HG03571 (cell line): Measurements from ENCODE around the gene CC2D1A.

ENCODE experiments used
- ATAC-seq: cut with Tn5 transposase; IDR thresholded peaks from one replicate; pipeline ENCODE4 v1.9.1; 2021; ENCODE audit not compliant: unreplicated experiment

CC2D1A gene

DNA sequence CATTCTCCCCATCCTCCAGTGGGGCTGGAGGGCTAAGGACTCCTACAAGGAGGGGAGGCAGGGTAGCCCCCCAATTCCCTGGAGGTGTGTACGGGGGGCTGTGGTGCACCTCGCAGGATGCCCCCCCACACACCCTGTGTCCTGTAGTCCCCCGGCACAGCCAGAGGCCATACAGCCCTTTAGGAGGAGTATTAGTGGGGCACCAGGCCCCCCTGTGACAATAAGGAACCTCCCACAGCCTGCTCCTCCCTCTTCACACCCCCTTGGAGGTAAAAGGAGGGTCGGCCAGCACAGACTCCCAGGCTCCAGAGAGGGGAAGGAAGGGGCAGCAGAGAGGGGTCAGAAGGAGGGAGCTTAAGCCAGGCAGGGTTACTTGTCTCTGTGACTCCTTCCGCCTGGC lies 29.2 kb upstream of the CC2D1A start, which contains the start of gene NANOS3:
Gene NANOS3 (plus strand): TSS at position 301 of the 400 bp plus-strand sequence. CDS start 115 bp downstream, outside the sequence.
- ATAC-seq = no peak

- ATAC-seq = no peak
Observed at GRCh38 chr19:13877303-13877702, 28.7 kb upstream of the CC2D1A start.

GRCh38 chr19:13880059-13881043 lies 25.6 kb upstream of the CC2D1A start:
- ATAC-seq = peak; percentile 66

DNA sequence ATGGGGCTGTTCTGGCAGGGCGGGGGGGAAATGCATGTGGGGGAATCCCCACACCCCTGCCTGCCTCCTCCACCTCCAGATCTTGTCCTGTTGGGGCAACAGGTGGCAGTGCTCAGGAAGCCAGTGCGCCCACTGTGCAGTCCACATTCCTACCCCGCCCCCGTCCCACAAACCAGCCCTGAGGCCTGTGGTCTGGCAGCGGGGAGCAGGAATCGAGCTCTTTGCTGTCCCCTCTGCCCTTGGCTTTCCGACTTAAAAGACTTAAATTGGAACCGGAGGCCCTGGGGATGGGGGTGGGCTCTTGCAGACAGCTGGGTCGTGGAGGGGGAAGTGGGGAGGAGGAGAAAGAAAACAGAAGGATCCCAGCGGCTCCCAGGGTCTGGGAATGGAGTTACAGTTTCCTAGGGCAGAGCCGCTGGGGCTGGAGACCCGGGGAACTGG lies 24.7 kb upstream of the CC2D1A start:
- no peak for ATAC-seq

DNA sequence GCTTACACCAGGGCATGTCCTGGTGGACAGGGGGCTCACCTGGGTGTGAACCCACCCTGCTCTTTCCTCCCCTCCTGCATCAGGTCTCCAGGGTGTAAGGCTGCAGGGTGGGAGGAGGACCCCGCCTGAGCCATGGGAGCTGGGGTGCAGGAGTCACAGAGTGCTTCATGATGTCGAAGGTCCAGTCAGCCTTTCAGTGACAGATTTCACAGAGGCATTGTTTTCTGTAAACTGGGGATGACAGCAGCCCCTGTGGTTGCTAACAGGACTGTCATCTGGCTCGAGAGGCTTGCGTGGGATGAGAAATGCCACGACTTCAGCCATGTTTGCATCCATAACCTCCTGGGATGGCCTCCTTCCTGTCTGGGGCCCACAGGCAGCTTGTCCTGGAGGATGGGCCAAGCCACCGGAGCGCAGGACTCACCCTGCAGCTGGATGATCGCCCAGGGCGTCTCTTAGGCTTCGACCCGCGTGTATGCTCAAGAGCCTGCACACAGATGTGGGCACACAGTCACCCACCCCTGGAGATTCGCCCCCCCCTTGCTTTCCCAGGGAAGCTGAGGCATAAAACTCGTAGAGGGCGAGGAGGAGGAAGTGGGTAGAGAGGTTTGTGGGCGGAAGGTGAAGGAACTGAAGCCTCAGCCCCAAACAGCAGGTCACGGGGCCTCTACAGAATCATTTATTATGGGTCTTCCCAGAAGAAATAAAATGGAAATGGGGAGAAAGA lies 24.1 kb upstream of the CC2D1A start:
- ATAC-seq = no peak

DNA sequence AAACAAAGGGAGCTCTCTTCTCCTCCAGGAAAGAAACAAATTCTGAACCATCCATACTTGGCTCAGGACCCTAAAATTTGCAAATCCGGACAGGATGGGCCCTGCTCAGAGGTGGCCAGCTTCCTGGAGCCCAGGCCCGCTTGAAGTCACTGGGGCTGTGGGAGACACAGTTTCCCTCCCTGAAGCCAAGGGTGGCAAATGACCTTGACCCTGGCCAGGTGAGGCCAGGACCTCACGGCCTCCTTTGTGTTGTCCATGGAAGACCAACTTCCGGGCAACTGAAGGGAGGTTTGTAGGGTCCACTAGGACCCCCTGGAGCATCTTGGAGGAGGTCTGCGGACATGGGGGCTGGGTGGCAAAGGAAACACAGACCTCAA lies 23.6 kb upstream of the CC2D1A start:
- no peak for ATAC-seq

GRCh38 chr19:13882836-13883235 lies 23.2 kb upstream of the CC2D1A start:
- ATAC-seq = no peak

DNA sequence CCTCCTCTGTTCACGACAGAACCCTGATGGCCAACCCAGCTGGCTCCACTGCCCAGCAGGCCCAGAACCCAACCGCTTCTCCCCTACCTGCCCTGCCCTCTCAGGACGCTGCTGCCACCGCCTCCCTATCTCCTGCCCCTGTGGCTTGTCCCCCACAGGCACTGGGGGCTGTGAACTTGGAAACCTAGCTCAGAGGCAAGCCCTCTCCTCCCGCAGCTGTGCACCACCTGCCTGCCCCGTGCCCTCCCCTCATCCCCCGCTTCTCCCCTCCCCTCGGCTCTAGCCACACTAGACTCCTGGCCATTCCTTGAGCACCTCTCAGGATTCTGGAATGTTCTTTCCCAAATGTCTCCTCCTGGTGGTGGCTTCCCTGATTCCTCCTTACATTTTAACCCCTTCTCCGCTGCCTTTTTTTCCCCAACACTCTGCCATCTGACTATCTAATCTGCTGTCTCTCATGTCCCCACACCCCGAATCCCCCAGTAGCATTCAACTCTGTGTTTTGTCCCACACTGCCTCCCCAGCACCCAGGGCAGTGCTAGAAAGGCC lies 22.4 kb upstream of the CC2D1A start:
- no peak for ATAC-seq

- ATAC-seq = no peak
Observed at GRCh38 chr19:13884726-13885591, 21.0 kb upstream of the CC2D1A start.

DNA sequence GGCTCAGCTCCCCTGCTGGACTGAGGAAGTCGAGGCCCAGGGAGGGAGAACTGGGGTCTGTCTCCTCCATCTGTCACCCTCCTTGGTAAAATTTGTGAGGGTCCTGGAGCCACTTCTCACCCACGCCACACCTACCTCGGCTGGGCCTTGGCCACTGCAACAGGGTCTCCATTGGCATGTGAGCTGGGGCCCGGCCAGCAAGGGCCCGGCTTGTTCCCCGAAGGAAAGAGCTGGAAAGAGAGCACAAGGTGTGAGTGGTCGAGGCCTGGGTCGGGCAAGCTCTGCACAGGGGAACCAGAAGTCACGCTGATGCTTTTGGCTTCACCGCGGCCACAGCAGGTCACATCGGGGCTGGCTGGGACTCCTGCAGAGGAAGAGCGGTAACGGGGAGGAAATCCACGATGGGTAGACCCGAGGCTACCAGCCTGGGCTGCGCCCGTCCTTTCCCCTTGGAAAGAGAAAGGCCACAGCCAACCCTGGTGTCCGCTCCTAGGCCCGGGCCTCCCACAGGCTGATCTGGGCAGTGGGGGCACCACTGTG lies 20.1 kb upstream of the CC2D1A start:
- no peak for ATAC-seq

DNA sequence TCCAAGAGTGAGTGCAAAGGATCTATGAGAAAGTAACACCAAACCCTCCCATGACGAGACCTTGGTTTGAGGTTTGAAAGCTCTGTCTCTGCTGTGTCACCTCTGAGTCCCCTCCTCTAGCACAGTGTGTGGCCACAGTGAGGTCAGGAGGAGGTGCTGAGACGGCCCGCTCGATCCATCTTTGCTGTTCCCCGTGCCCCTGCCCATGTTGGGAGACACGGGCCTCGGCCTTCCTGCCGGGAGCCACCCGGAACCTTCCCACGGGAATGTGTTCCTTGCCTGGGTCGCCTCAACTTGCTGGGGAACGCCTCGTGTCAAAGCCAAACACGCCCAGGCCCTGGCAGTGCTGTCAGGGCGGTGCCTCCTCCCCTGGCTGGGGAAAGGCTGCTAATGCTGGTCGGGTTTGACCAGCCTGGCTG lies 19.0 kb upstream of the CC2D1A start:
- ATAC-seq = no peak

DNA sequence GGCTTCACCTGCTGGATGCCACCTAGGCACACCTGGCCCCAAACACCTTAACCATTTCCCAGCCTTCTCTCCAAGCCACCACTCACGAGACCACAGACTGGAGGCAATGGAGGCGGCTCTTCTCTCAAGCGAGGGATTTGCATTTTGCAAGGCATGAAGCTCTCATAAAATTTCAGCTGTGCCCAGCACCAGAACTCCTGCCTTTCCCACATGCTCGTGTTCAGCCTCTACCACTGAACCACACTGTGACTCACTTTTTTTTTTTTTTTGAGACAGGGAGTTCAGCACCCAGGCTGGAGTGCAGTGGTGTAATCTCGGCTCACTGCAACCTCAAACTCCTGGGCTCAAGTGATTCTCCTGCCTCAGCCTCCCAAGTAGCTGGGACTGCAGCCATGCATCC lies 18.5 kb upstream of the CC2D1A start:
- ATAC-seq = no peak

DNA sequence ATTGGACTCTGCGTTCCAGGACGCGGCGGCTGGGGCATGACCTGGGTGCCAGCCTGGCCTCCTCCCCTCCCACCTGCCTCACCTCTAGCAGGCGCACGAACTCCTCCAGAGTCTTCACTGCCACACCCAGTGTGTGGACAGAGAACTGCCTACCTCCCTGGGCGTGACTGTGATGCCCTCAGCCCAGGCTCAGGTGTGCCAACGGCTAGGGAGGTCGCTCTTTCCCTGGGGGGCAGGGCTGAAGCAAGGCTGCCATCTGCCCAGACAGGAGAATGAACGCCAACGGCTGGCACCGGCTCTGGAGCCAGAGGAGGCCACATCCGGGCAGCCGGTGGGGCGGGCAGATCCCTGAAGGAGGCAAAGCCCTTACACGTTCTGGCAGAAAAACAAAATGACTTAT lies 17.7 kb upstream of the CC2D1A start:
- ATAC-seq = no peak

DNA sequence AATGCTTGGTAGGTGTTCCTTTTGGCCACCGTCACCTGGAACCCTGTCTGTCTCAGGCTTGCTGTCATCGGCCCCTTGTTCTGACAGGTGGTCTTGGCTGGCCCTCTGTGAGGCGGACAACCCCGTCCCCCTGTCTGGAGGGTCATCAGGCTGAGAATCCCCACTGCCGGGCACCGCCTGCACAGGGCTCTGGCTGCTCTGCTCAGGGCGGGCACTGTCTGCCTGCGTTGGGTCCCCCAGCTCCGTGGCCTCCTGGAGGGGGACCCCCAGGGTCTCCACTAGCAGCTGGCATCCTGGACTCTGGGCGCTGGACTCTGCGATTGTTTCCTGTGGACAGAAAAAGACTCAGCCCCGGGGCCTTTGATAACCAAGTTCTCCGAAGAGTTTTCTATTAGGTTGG lies 15.9 kb upstream of the CC2D1A start:
- ATAC-seq = no peak

DNA sequence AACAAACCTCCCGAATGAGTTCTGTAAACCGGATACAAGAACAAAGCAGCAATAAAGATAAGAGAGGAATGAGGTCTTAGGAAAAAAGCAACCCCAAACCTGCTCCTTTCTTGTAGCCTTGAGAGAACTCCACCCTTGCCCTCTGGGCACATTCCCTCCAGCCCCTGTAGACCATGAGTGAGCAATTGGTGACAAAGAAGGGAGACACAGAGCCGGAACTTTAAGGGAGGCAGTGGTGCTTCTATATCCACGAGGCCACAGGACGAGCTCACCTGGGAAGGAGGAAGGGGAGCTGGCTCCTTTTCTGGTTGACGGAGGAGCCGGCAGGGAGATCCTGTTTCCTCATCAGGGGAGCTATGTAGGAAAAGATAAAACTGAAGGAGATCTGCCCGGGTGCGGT lies 13.1 kb upstream of the CC2D1A start:
- ATAC-seq = no peak

GRCh38 chr19:13894552-13894951 lies 11.4 kb upstream of the CC2D1A start:
- ATAC-seq = no peak

DNA sequence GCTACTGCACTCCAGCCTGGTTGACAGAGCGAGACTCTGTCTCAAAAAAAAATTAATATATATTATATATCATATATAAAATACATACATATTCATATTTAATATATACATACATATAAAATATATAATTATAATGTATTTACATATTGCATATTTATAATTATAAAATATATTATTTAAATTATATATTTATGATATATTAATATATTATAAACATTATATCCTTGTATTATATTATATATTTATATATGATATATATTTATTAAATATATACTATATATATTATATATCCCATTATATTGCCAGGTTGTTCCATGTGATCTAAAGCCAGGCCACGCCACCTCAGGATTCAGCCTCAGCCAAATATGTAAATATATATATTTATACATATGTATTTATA lies 9.8 kb upstream of the CC2D1A start:
- no peak for ATAC-seq

DNA sequence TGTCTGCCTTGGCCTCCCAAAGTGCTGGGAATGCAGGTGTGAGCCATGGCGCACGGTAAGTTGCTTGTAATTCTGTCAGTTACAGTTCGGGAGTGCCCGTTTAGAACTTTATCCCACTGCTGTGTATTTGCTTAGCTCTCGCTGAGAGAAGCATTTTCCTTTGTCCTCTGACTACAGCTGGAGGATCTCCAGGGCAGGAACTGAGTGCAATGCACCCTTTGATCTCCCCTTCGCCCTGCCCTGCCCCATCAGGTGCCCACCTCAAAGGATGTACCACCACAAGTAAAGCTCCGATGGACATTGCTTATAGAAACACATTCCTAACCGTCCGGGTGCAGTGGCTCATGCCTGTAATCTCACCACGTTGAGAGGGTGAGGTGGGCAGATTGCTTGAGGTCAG lies 6.6 kb upstream of the CC2D1A start:
- ATAC-seq = no peak

- ATAC-seq = no peak
Observed at GRCh38 chr19:13899912-13900584, 6.0 kb upstream of the CC2D1A start.

- ATAC-seq = no peak
Observed at GRCh38 chr19:13902993-13903555, 2.9 kb upstream of the CC2D1A start.
